GM21526 (cell line): ENCODE measurements around the gene TTLL4.
"Not testable (repeated sequence)": the region's sequence is repeated elsewhere in the genome, so short reads cannot be mapped to it uniquely, and the experiment has no call there.

Experiments
- ATAC-seq: cut with Tn5 transposase; IDR thresholded peaks from one replicate; pipeline ENCODE4 v1.9.1; 2021; ENCODE audit warnings: moderate library complexity; ENCODE audit not compliant: unreplicated experiment, low FRiP score

TTLL4 gene, protein sequence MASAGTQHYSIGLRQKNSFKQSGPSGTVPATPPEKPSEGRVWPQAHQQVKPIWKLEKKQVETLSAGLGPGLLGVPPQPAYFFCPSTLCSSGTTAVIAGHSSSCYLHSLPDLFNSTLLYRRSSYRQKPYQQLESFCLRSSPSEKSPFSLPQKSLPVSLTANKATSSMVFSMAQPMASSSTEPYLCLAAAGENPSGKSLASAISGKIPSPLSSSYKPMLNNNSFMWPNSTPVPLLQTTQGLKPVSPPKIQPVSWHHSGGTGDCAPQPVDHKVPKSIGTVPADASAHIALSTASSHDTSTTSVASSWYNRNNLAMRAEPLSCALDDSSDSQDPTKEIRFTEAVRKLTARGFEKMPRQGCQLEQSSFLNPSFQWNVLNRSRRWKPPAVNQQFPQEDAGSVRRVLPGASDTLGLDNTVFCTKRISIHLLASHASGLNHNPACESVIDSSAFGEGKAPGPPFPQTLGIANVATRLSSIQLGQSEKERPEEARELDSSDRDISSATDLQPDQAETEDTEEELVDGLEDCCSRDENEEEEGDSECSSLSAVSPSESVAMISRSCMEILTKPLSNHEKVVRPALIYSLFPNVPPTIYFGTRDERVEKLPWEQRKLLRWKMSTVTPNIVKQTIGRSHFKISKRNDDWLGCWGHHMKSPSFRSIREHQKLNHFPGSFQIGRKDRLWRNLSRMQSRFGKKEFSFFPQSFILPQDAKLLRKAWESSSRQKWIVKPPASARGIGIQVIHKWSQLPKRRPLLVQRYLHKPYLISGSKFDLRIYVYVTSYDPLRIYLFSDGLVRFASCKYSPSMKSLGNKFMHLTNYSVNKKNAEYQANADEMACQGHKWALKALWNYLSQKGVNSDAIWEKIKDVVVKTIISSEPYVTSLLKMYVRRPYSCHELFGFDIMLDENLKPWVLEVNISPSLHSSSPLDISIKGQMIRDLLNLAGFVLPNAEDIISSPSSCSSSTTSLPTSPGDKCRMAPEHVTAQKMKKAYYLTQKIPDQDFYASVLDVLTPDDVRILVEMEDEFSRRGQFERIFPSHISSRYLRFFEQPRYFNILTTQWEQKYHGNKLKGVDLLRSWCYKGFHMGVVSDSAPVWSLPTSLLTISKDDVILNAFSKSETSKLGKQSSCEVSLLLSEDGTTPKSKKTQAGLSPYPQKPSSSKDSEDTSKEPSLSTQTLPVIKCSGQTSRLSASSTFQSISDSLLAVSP

DNA sequence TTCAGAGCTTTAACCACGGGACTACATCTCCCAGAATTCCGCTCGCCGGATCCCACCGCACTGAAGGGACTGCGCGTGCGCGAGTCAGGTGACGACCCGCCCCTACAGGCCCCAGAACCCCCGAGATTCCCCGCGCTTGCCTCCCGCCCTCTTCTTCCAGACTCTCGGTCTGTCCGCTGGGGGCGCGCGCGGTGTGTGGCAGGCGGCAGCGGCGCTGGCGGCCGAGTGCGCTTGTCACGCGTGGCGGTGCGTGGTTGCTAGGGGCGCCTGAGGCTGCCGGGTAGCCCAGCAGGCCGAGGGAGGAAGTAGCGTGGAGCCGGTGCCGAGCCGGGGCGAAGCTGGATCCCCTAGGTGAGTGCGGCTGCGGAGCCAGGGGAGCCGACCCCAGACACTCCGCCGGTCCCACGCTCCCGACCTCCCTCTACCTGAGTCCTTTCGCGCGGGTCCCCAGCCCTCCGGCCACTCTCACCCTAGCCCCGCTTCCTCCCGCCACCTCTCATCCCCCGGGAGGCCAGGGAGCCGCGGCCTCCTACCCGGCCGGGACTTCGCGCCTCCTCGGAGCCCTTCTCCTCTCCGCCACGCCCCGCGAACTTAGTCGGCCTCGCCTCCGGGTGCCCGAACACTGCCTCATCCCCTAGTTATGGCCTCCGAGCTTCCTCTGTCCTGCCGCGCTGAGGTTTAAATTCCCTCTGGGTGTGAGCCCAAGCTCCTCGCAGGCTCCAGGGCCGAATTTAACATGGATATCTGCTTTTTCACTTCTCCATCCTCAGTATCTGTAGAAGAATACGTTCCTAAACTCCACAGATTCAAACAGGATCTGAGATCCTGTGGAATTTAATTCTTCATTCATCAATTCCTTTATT is at the start of gene TTLL4:
Gene TTLL4, plus strand, starts transcription at position 149 of the 863 bp plus-strand sequence. CDS start 26,842 bp downstream, outside the sequence.
- peak; percentile 91 for ATAC-seq

DNA sequence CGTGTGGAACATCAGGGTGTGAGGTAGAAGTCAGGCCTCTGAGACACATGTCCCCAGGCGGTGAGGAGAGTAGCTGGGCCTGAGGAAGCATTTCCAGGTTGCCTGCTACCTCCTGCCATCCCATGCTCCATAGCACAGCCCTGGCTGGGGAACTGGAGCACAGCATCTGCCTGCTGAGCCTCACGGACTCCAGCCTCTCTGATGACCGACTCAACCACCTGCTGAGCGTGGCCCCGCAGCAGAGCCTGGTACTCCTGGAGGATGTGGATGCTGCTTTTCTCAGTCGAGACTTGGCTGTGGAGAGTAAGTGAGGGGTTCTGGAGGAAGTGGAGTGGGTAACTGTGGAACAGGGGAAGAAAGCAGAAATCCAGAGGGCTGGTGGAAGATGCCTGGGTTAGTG is 48.3 kb upstream of the TTLL4 start:
- no peak for ATAC-seq

- ATAC-seq = no peak
Measured at GRCh38 chr2:218662827-218663226, 47.8 kb upstream of the TTLL4 start.

DNA sequence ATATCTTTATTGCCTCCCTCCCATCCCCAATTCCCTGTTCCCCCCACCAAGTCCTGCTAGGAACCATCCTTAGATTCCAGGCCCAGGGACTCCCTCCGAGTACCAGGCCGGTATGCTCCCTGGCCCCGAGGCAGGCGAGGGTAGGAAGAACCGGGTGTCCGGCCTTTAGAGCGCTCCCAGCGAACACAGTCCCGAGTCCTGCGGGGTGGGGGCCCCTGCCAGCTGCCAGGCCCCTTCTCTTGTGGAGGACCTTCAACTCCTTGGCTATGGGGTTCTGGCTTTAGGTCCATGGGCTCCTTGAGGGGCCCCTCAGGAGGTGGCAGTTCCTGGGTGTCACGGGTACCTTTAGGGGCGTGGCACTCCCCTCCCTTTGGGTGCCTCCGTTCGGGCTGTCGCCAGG is 46.7 kb upstream of the TTLL4 start:
- no peak for ATAC-seq

DNA sequence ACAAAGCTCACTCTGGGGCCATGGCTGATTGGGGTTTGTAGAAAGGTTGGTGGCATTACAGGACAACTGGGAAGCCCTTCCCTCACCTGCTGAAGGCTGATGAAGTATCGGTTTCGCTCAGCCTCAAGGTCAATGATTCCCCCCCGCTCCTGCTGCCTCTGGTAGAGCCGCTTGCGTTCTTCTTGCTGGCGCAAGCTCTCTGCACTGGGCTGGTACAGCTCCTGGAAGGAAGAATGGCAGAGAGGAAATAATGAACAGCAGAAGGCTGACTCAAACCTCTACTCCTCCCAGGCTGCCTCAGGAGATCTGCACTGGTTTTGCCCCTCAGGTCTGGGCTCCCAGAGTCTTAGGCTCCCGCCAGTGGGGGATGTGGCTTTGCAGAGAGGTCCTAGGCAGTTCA is 46.0 kb upstream of the TTLL4 start:
- no peak for ATAC-seq

GRCh38 chr2:218671097-218671653 is 39.5 kb upstream of the TTLL4 start:
- no peak for ATAC-seq

- peak; percentile 89 for ATAC-seq
Measured at GRCh38 chr2:218671654-218672566, 38.7 kb upstream of the TTLL4 start, which contains the start of the genes RNF25 and STK36. TSS of gene RNF25 (minus strand) at chr2:218672002. CDS start at chr2:218671970, 32 bp downstream. TSS of gene STK36 (plus strand) at chr2:218672086. CDS start at chr2:218672830, 744 bp downstream.

DNA sequence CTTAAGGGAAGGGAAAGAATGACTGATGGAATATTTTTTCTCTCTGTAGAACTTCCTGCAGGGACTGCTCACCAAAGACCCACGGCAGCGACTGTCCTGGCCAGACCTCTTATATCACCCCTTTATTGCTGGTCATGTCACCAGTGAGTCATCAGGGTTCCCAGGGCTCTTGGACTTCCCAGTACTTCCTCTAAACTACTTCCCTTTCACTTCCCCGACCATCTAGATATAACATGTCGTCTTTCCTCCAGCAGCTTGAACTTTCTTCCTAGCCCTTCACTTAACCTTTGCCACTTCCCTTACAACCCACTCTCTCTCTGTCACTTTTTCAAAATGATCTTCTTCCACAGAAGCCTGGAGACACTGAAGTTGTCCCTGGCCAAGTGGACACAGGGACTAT is 31.5 kb upstream of the TTLL4 start:
- ATAC-seq = no peak

DNA sequence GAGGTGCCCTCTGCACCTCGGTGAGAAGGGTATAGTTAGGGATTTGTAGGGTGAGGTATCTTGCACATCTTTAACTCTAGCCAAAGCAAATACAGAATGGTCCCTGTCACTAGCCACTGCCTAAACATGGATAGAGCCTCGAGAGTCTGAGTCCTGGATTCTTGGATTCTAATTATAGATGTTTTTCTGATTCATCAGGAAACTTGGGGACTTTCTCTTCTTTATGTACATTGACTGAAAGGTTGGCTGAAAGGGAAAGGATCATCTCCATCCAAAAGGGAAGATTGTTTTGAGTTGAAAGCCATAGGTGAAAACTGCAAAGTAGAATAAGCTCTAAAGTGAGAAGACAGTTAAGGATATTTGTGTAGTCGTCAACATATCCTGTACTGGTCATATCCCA is 30.6 kb upstream of the TTLL4 start:
- ATAC-seq = no peak

DNA sequence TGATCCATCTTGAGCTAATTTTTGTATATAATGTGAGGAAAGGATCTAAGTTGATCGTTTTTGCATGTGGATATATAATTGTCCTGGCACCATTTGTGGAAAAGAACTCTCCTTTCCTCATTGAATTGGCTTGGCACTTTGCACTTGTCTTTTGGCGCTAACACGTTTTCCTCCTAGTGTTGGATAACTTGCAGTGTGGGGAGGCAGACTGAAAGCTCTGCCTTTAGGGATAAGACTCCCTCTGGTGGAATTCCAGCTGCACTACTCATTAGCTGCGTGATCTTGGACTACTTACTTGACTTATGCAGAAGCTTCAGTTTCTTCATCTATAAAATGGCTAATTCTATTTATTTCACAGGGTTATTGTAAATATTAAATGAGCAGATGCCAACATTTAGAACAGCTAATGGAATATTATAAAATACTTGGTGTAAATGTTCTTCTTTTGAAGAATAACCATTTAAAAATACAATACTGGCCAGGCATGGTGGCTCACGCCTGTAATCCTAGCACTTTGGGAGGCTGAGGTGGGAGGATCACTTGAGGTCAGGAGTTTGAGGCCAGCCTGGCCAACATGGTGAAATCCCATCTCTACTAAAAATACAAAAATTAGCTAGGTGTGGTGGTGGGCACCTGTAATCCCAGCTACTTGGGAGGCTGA is 23.1 kb upstream of the TTLL4 start:
- ATAC-seq = not testable (repeated sequence)

DNA sequence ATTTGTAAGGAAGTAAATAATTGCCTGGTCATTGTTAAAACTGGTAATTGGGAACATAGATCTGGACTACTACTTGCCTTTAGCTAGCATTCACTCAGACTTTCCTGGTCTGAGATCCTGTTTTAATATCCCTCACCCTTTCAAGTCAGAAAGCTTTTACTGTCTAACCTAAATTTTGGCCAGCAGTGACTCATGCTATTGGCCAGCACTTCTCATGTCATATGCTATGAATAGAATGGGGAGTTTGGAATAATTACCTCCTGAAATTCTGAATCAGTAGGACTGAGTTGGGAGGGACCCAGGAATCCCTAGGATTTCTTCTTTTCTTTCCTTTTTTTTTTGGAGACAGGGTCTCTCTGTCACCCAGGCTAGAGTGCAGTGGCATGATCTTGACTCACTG is 19.4 kb upstream of the TTLL4 start:
- no peak for ATAC-seq

- no peak for ATAC-seq
Measured at GRCh38 chr2:218694405-218695145, 16.1 kb upstream of the TTLL4 start.

- ATAC-seq = no peak
Measured at GRCh38 chr2:218698885-218699284, 11.8 kb upstream of the TTLL4 start.

DNA sequence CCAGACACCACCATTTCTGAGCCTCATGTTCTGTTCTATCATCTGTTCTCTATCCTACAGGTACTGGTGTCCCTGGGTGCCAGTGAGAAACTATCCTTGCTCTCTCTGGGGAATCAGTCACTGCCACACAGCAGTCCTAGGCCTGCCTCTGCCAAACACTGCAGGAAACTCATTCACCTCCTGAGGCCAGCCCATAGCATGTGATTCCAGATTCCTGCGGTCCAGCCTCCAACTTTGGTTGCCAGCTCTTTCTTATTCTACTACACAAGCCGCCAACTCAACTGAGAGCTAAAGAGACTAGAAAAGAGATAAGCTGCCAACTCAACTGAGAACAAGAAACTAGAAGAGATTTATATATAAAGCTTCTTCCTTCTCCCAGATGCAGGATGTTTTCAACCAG is 8.8 kb upstream of the TTLL4 start:
- ATAC-seq = no peak

DNA sequence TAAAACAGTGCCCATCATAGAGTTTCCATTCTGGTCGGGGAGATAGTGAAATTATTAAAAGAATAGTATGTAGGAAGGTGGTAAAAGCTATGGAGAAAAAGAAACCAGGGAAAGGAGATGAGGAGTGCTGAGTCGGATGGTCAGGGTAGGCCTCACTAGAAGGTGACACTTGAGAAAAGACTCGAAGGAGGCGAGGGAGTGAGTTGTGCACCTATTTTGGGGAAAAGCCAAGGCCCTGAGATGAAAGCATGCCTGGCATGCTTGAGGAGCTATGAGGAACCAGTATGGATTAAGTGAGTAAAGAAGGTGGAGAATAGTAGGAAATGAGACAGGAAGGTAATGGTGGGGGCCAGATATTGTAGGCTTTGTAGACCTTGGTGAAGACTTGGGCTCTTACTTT is 7.3 kb upstream of the TTLL4 start:
- no peak for ATAC-seq

GRCh38 chr2:218708086-218708485 is 2.5 kb upstream of the TTLL4 start:
- ATAC-seq = peak; percentile 39

DNA sequence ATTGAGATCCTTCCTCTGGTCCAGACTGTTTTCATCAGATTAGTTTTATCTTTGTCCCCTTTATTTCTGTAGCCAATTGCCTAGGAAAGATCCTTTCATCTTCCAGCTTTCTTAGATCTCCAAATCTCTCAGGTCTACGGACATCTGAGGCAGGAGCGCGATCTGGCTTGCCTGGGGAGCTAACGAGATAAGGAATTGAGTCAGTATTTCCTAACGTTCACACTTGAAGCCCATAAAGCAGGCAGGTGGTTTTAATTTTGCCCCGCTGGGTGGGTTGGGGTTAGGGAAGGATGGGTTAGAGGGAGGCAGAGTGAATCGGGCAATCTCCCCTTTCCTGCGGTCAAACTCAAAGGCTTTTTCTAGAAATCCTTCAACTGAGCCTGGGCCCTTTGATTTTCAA is 727 bp upstream of the TTLL4 start:
- no peak for ATAC-seq
